SU-DHL-6 (cell line): ENCODE results near the gene CD247.

ENCODE experiments used
- H2AFZ ChIP-seq: fragments of 200-600 bp; sonication (generic); 2 replicates; pipeline ENCODE4 v1.6.1; 2014; ENCODE audit warnings: low read depth, mild to moderate bottlenecking, moderate library complexity, mixed read lengths, antibody characterized with exemption, low read length; ENCODE audit not compliant: severe bottlenecking
- H3F3A ChIP-seq: fragments of 200-600 bp; shearing (Covaris generic); 2 replicates; pipeline ENCODE4 v1.6.0; 2016; ENCODE audit warnings: antibody characterized with exemption, mild to moderate bottlenecking; ENCODE audit not compliant: insufficient read depth
- H3K27ac ChIP-seq: fragments of 200-600 bp; sonication (generic); 2 replicates; pipeline ENCODE4 v1.5.1; 2016; ENCODE audit warnings: low read depth, mild to moderate bottlenecking, low read length, moderate library complexity, mixed read lengths
- H3K27me3 ChIP-seq: fragments of 200-600 bp; sonication (generic), shearing (Covaris generic); 2 replicates; pipeline ENCODE4 v1.6.0; 2014; ENCODE audit warnings: mild to moderate bottlenecking, low read length
- H3K36me3 ChIP-seq: fragments of 200-600 bp; sonication (generic); 2 replicates; pipeline ENCODE4 v1.6.1; 2014; ENCODE audit warnings: mild to moderate bottlenecking, low read length, mixed read lengths
- H3K4me2 ChIP-seq: fragments of 300-600, 200-600 bp; shearing (Covaris generic), sonication (generic); 2 replicates; pipeline ENCODE4 v1.6.0; 2014; ENCODE audit warnings: low read length, low read depth, mild to moderate bottlenecking; ENCODE audit not compliant: poor library complexity, severe bottlenecking
- H3K4me3 ChIP-seq: fragments of 200-600 bp; sonication (generic); 2 replicates; pipeline ENCODE4 v1.5.1; 2014; ENCODE audit warnings: antibody characterized with exemption, low read length, mild to moderate bottlenecking, mixed read lengths; ENCODE audit not compliant: insufficient read depth, poor library complexity, severe bottlenecking
- H3K79me2 ChIP-seq: fragments of 200-600 bp; sonication (generic); 2 replicates; pipeline ENCODE4 v1.6.1; 2014; ENCODE audit warnings: mild to moderate bottlenecking, low read length, moderate library complexity; ENCODE audit not compliant: insufficient read depth
- H3K9ac ChIP-seq: fragments of 200-600 bp; sonication (generic); 2 replicates; pipeline ENCODE4 v1.7.0; 2014; ENCODE audit warnings: mild to moderate bottlenecking, low read length
- H3K9me2 ChIP-seq: fragments of 200-600 bp; sonication (generic); replicated peaks from 2 replicates; pipeline ENCODE4 v1.6.1; 2014; ENCODE audit warnings: low read length; ENCODE audit not compliant: insufficient read depth
- H3K9me3 ChIP-seq: fragments of 200-600 bp; sonication (generic); 2 replicates; pipeline ENCODE4 v1.6.1; 2014; ENCODE audit warnings: low read length, mixed read lengths; ENCODE audit not compliant: insufficient read depth
- H4K20me1 ChIP-seq: fragments of 200-600 bp; sonication (generic); 2 replicates; pipeline ENCODE4 v1.6.1; 2014; ENCODE audit warnings: low read depth, mild to moderate bottlenecking, antibody characterized with exemption, low read length, moderate library complexity, mixed read lengths
- EZH2phosphoT487 ChIP-seq: fragments of 200-600 bp; sonication (generic), shearing (Covaris generic); conservative IDR thresholded peaks from 2 replicates; pipeline ENCODE4 v1.6.1; 2018; ENCODE audit warnings: mild to moderate bottlenecking, antibody characterized with exemption, low read length, moderate library complexity, mixed read lengths
- TF ChIP-seq, protein P1 (sequence below): fragments of 200-600 bp; sonication (generic); IDR thresholded peaks from one replicate; pipeline ENCODE4 v1.5.1; 2017; ENCODE audit warnings: antibody characterized with exemption, mild to moderate bottlenecking, low read length, moderate library complexity; ENCODE audit not compliant: insufficient read depth, poor library complexity, severe bottlenecking

Gene CD247

GRCh38 chr1:167504467-167504827, 13.9 kb downstream of the CD247 start:
- Histone ChIP-seq H3K4me2 (no peak overlapping the region), H3K36me3 (no peaks in the 10 kb centered on the region), H3K9me3 (no peaks in the 10 kb centered on the region), H3K27ac (no peak overlapping the region), H3K79me2 (no peaks in the 10 kb centered on the region), H3K9me2 (no peaks in the 10 kb centered on the region), H3K4me3 (no peak overlapping the region), H4K20me1 (no peaks in the 10 kb centered on the region), H2AFZ (no peak overlapping the region), H3F3A (no peaks in the 10 kb centered on the region), H3K27me3 (no peaks in the 10 kb centered on the region), H3K9ac (no peak overlapping the region)
- TF ChIP-seq, protein P1, sequence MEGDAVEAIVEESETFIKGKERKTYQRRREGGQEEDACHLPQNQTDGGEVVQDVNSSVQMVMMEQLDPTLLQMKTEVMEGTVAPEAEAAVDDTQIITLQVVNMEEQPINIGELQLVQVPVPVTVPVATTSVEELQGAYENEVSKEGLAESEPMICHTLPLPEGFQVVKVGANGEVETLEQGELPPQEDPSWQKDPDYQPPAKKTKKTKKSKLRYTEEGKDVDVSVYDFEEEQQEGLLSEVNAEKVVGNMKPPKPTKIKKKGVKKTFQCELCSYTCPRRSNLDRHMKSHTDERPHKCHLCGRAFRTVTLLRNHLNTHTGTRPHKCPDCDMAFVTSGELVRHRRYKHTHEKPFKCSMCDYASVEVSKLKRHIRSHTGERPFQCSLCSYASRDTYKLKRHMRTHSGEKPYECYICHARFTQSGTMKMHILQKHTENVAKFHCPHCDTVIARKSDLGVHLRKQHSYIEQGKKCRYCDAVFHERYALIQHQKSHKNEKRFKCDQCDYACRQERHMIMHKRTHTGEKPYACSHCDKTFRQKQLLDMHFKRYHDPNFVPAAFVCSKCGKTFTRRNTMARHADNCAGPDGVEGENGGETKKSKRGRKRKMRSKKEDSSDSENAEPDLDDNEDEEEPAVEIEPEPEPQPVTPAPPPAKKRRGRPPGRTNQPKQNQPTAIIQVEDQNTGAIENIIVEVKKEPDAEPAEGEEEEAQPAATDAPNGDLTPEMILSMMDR = no peak
- no peak for TF ChIP-seq EZH2phosphoT487

DNA sequence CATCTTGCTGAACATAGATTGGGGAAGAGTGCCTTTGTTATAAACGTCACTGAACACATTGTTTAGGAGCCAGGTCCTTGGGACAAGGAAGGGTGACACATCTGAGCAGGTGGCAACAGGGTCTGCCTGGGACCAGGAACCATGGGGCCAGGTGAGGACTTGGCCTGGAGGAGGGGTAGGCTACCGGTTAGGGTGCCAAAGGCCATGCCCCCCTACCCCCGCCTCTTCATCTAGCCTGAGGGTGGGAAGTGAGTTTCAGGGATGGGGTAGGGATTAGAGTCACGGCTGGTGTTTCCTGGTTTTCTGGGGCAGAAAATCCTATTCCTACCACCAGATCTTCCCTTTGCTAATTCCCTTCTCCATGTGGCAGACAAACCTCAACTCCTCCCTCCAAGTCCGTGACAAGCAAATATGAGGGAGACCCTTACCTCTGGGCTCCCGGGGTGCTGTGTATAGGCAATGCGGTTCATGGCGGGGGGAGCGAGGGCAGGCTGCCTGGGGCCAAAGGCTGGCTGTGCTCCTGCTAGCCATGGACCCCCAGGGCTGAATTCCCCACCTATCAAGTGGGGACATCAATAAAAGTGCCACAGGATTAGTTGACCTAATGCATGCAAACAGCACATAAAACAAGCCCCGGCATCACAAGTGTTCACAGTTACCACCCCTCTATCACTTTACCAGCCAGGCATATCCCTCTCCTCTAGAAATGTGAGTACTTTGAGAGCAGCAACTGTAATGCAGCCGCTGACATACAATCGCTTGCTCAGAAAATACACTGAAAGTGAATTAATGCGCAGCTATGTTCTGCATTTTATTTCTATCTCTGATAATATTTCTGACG, 14.5 kb downstream of the CD247 start:
- no peak overlapping the region for H3K9ac ChIP-seq
- H3F3A ChIP-seq = no peaks in the 10 kb centered on the region
- no peaks in the 10 kb centered on the region for H4K20me1 ChIP-seq
- H3K79me2 ChIP-seq = no peaks in the 10 kb centered on the region
- H3K27me3 ChIP-seq = no peaks in the 10 kb centered on the region
- H3K9me3 ChIP-seq = no peaks in the 10 kb centered on the region
- no peak overlapping the region for H3K4me2 ChIP-seq
- no peak overlapping the region for H3K27ac ChIP-seq
- H2AFZ ChIP-seq = no peak overlapping the region
- TF ChIP-seq EZH2phosphoT487 = no peak
- no peaks in the 10 kb centered on the region for H3K36me3 ChIP-seq
- no peak overlapping the region for H3K4me3 ChIP-seq
- H3K9me2 ChIP-seq = no peaks in the 10 kb centered on the region

GRCh38 chr1:167502719-167503462, 15.4 kb downstream of the CD247 start:
- Histone ChIP-seq H3K9ac (no peak overlapping the region), H3K79me2 (no peaks in the 10 kb centered on the region), H3K4me3 (no peak overlapping the region), H4K20me1 (no peaks in the 10 kb centered on the region), H3K9me3 (no peaks in the 10 kb centered on the region), H3K27ac (no peak overlapping the region), H3F3A (no peaks in the 10 kb centered on the region), H3K27me3 (no peaks in the 10 kb centered on the region), H2AFZ (no peak overlapping the region), H3K4me2 (no peak overlapping the region), H3K36me3 (no peaks in the 10 kb centered on the region), H3K9me2 (no peaks in the 10 kb centered on the region)
- TF ChIP-seq, protein P1 = no peak
- TF ChIP-seq EZH2phosphoT487 = no peak

DNA sequence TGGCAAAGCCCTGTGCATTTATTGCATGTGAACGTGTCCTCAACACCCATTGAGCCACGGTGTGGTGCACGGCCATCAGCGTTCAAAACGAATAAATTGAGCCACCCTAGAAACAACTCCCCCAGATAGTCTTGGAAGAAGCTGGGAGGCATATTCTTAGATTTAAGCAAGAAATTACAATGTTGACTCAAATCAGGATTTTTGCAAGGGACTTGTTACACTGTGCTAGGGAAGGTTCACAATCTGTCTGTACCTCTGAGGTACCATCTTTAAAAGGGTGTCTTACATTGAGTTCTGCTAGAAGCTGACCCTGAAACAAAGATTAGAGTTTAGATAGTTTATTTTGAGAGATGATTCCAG, 16.2 kb downstream of the CD247 start:
- Histone ChIP-seq H3K27me3 (no peaks in the 10 kb centered on the region), H4K20me1 (no peaks in the 10 kb centered on the region), H3K4me3 (no peak overlapping the region), H3K4me2 (no peak overlapping the region), H2AFZ (no peak overlapping the region), H3K79me2 (no peaks in the 10 kb centered on the region), H3K27ac (no peak overlapping the region), H3K9me2 (no peaks in the 10 kb centered on the region), H3K36me3 (no peaks in the 10 kb centered on the region), H3K9me3 (no peaks in the 10 kb centered on the region), H3K9ac (no peak overlapping the region), H3F3A (no peaks in the 10 kb centered on the region)
- TF ChIP-seq, protein P1 = no peak
- TF ChIP-seq EZH2phosphoT487 = no peak
